Activated CD4-positive, alpha-beta T cell treated with anti-CD3 and anti-CD28 coated beads for 36 hours (primary cell): ENCODE measurements around the gene PRCD. TPM values are rescaled to one million over a fixed set of nuclear protein-coding genes. Genes with fewer than 3 reads are reported as not detected.

Source experiments
- ATAC-seq: fragments of 200-7000 bp; cut with Tn5 transposase; one replicate; pipeline ENCODE4 v1.10.0; 2021; ENCODE audit warnings: mild to moderate bottlenecking, moderate library complexity
- CTCF ChIA-PET: fragments of 350-600 bp; sonication (Branson Sonifier 250); formaldehyde crosslinking; loops from one replicate; lab custom pipeline; 2021; ENCODE audit warnings: antibody characterized with exemption; lab: Charles Lee
- POLR2A ChIA-PET: fragments of 350-600 bp; sonication (Branson Sonifier 250); formaldehyde crosslinking; loops from one replicate; lab custom pipeline; 2021; ENCODE audit warnings: antibody characterized with exemption, inconsistent platforms; lab: Charles Lee
- DNase-seq: peaks from one replicate; pipeline ENCODE4 v3.0.0-alpha.2; 2020
- H3K27ac Mint-ChIP-seq: one replicate; pipeline ENCODE4 v1.8.0; 2021; ENCODE audit warnings: mixed read lengths
- H3K27me3 Mint-ChIP-seq: one replicate; pipeline ENCODE4 v1.8.0; 2021; ENCODE audit warnings: mixed read lengths
- H3K36me3 Mint-ChIP-seq: one replicate; pipeline ENCODE4 v1.8.0; 2021; ENCODE audit warnings: low read depth, mixed read lengths
- H3K4me1 Mint-ChIP-seq: one replicate; pipeline ENCODE4 v1.8.0; 2021; ENCODE audit warnings: mixed read lengths
- H3K4me3 Mint-ChIP-seq: one replicate; pipeline ENCODE4 v1.8.0; 2021; ENCODE audit warnings: mild to moderate bottlenecking, moderate library complexity, mixed read lengths
- H3K9me3 Mint-ChIP-seq: one replicate; pipeline ENCODE4 v1.8.0; 2021; ENCODE audit warnings: low read depth, mixed read lengths
- intact Hi-C, 2 experiments: fragments of 100-400 bp; cut with DNase I in 1 of 2; cut with micrococcal nuclease in 1 of 2; formaldehyde crosslinking; loops; one replicate each; pipeline versions ENCODE4 v1.14.2 to v1.15.1; 2022 to 2024; cut with DNase I, micrococcal nuclease
- total RNA-seq, 2 experiments: library from RNA; stranded (reverse); gene quantifications; one replicate each; pipeline ENCODE4 v1.2.3, GENCODE V29; 2021

PRCD gene
- total RNA-seq, 2 experiments from 2014 or later, result not detected

DNA sequence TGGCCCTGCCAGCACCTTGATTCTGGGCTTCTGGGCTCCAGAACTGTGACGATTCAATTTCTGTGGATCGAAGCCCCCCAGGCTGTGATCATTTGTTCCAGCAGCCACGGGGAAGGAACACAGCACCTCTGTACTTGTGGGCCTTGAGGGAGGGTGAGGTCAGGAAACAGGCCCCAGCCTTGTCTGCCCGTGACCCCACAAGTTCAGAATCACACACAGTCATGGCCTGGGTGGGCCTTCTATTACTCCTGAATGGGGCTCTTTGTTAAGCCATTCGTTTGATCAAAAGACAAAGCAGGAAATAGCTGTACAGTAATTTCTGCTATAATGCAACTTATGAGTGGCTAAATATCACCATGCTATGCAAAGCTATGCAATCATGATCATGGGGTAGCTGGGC lies 35.7 kb downstream of the PRCD start:
- Mint-ChIP-seq H3K27ac (no peak overlapping the region), H3K36me3 (no peaks in the 10 kb centered on the region), H3K4me1 (peaks cover 6% of the 10 kb centered on the region), H3K9me3 (no peaks in the 10 kb centered on the region), H3K4me3 (no peak overlapping the region), H3K27me3 (no peaks in the 10 kb centered on the region)
- ChIA-PET CTCF (interaction anchor here (0.9 kb wide), 1 partner anchor 106 kb away, joined by 3 read pairs; no protein-coding TSS in a partner anchor), POLR2A (no interaction called here)
- intact Hi-C loops, result no loop called here
- no peak for ATAC-seq
- no peak for DNase-seq

DNA sequence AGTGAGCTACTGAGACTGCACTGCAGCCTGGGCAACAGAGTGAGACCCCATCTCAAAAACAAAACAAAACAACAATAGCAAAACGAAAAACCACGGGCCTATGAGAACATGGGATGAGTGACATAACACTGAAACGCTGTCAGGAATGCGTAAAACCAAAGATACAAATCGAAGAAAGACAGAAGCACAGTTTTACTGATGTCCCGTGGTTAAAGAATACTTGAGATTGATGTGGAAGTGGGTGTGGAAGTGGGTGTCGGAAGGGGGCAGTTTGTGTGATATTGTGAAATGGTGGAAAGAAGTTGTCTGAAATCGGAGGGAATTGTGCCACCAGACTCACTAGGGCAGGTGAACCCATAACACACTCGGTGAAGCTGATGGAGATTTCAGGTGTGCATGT lies 36.3 kb downstream of the PRCD start:
- H3K27me3 Mint-ChIP-seq, result no peaks in the 10 kb centered on the region
- H3K4me3 Mint-ChIP-seq, result no peak overlapping the region
- H3K36me3 Mint-ChIP-seq, result no peaks in the 10 kb centered on the region
- H3K9me3 Mint-ChIP-seq, result no peaks in the 10 kb centered on the region
- H3K27ac Mint-ChIP-seq, result no peak overlapping the region
- peaks cover 6% of the 10 kb centered on the region for H3K4me1 Mint-ChIP-seq
- intact Hi-C loops, result no loop called here
- DNase-seq (no peak), ATAC-seq (no peak)
- ChIA-PET POLR2A (no interaction called here), CTCF (interaction anchor here (0.6 to 0.9 kb wide), 2 partner anchors 13 to 105 kb away, joined by 3 read pairs; no protein-coding TSS in a partner anchor)

- intact Hi-C loops, result no loop called here
- POLR2A ChIA-PET, result no interaction called here
- Mint-ChIP-seq H3K27me3 (peaks cover 2% of the 10 kb centered on the region), H3K36me3 (no peaks in the 10 kb centered on the region), H3K9me3 (no peaks in the 10 kb centered on the region), H3K4me3 (no peak overlapping the region), H3K4me1 (peaks cover 6% of the 10 kb centered on the region), H3K27ac (no peak overlapping the region)
- CTCF ChIA-PET, result interaction anchor here (1.2 to 1.5 kb wide), 3 partner anchors 10 to 46 kb away, joined by 3 to 4 read pairs (median 3); no protein-coding TSS in a partner anchor
- ATAC-seq (no peak), DNase-seq (no peak)
Measured at GRCh38 chr17:76577876-76578275, 38.0 kb downstream of the PRCD start.

- POLR2A ChIA-PET, result interaction anchor here (0.6 kb wide), 1 partner anchor 14 kb away, joined by 17 read pairs; no protein-coding TSS in a partner anchor
- ATAC-seq (no peak), DNase-seq (no peak)
- Mint-ChIP-seq H3K9me3 (no peaks in the 10 kb centered on the region), H3K36me3 (no peaks in the 10 kb centered on the region), H3K27me3 (peaks cover 2% of the 10 kb centered on the region), H3K4me1 (peaks cover 6% of the 10 kb centered on the region), H3K4me3 (no peak overlapping the region), H3K27ac (no peak overlapping the region)
- CTCF ChIA-PET, result interaction anchor here (0.6 to 1.5 kb wide), 3 partner anchors 20 to 1302 kb away, joined by 3 to 4 read pairs (median 3); no protein-coding TSS in a partner anchor
- intact Hi-C loops, result no loop called here
Measured at GRCh38 chr17:76578376-76578775, 38.5 kb downstream of the PRCD start.

DNA sequence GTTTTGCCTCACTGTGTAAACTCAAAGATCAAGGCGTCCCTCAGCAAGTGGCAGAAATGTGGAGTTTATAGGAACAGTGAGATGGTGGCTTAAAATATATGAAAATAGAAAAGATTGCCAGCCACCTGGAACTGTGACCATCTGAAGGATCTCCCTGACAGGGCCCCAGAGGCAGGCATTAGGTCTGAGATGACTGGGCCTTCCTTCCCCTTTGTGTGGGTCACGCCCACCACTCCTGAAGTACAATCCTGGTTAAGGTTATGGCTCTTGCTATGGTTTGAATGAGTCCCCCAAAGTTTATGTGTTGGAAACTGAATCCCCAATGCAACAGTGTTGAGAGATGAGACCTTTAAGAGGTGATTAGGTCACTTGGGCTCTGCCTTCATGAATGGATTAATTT lies 39.4 kb downstream of the PRCD start:
- H3K36me3 Mint-ChIP-seq, result no peaks in the 10 kb centered on the region
- CTCF ChIA-PET, result interaction anchor here (0.6 to 1.5 kb wide), 6 partner anchors 16 to 1303 kb away, joined by 3 to 5 read pairs (median 4); no protein-coding TSS in a partner anchor
- no peak for ATAC-seq
- peaks cover 6% of the 10 kb centered on the region for H3K4me1 Mint-ChIP-seq
- H3K27ac Mint-ChIP-seq, result no peak overlapping the region
- H3K27me3 Mint-ChIP-seq, result peaks cover 6% of the 10 kb centered on the region
- intact Hi-C loops, result no loop called here
- no peak for DNase-seq
- POLR2A ChIA-PET, result no interaction called here
- no peaks in the 10 kb centered on the region for H3K9me3 Mint-ChIP-seq
- no peak overlapping the region for H3K4me3 Mint-ChIP-seq

DNA sequence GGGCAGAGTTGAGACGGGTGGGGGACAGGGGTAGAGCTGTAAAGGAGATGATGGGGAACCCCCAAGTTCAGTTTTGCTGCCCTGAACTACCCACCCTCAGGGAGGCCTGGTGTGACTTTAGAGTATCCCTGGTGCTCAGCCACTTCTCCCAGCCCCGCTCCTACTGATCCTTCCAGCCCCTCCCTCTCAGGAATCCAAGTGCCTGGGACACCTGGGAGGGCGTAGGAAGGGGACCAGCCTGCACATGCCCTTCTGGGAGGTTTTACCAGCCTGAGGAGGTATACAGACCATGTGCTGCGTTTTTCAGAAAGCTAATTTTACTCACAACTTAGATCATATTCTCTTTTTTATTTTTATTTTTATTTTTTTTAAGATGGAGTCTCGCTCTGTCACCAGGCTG lies 41.7 kb downstream of the PRCD start:
- Mint-ChIP-seq H3K27me3 (peaks cover 12% of the 10 kb centered on the region), H3K9me3 (no peaks in the 10 kb centered on the region), H3K27ac (no peak overlapping the region), H3K4me1 (peaks cover 12% of the 10 kb centered on the region), H3K4me3 (no peak overlapping the region), H3K36me3 (no peaks in the 10 kb centered on the region)
- ATAC-seq (no peak), DNase-seq (no peak)
- CTCF ChIA-PET, result interaction anchor here (0.5 to 0.9 kb wide), 2 partner anchors 100 to 133 kb away, joined by 3 read pairs; no protein-coding TSS in a partner anchor
- POLR2A ChIA-PET, result interaction anchor here (0.6 kb wide), 1 partner anchor 8 kb away, joined by 4 read pairs; no protein-coding TSS in a partner anchor
- intact Hi-C loops, result loop anchor here in 1 of 2 experiments (10.0 kb wide), 1 partner anchor 57 kb away; no protein-coding TSS in a partner anchor

DNA sequence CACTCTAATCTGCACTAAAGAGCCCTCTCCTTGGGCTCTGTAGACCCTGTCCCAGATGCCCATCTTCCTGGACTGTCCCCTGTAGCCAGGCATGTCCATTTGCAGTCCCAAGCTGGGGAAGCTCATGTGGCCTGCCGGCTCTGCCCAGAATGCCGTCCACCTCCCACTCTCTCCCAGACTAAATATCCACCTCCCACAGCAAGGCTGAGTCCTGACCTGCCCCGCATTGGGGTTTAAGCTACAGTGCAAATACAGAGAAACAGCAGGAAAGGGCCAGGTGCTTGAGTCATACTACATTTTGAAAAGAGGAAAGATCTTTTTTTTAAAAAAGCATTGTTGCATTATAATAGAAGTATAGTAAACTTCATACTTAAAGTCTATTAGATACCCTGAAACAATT lies 42.8 kb downstream of the PRCD start:
- DNase-seq (no peak), ATAC-seq (no peak)
- intact Hi-C loops, result loop anchor here in 1 of 2 experiments (10.0 kb wide), 1 partner anchor 58 kb away; no protein-coding TSS in a partner anchor
- ChIA-PET POLR2A (no interaction called here), CTCF (interaction anchor here (0.5 to 0.7 kb wide), 2 partner anchors 58 to 250 kb away, joined by 3 to 5 read pairs; no protein-coding TSS in a partner anchor)
- no peaks in the 10 kb centered on the region for H3K9me3 Mint-ChIP-seq
- H3K36me3 Mint-ChIP-seq, result no peaks in the 10 kb centered on the region
- peaks cover 21% of the 10 kb centered on the region for H3K27me3 Mint-ChIP-seq
- peaks cover 12% of the 10 kb centered on the region for H3K4me1 Mint-ChIP-seq
- H3K27ac Mint-ChIP-seq, result no peak overlapping the region
- H3K4me3 Mint-ChIP-seq, result no peak overlapping the region

DNA sequence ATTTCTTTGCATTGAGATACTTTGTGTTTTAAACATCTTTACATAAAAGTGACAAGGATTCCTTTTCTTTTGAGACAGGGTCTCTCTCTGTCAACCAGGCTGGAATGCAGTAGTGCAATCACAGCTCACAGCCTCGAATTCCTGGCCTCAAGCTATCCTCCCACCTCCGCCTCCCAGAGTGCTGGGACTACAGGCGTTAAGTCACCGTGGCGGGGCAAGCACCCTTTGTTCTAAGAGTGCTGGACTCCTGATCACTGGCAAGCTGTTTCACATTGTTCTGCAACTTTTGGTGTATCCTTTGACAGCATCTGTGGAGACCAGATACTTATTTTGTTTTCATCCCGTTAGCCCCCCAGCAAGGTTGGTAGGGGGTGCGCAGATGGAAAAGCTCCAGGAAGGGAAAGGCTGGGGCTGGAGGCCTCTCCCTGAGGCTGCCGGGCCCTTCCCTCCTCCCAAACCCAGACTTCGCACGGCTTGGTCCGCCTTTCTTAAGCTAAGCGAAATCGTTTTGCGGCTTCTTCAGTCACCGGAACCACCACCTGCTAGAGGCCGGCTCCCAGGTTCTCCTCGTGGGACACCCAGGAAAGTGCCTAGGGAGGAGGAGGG lies 44.7 kb downstream of the PRCD start:
- ATAC-seq (no peak), DNase-seq (no peak)
- H3K27me3 Mint-ChIP-seq, result peaks cover 35% of the 10 kb centered on the region
- ChIA-PET POLR2A (interaction anchor here (1.2 kb wide), 1 partner anchor 17 kb away, joined by 3 read pairs; no protein-coding TSS in a partner anchor), CTCF (interaction anchor here (0.6 to 2.3 kb wide), 8 partner anchors 26 to 186 kb away, joined by 3 to 6 read pairs (median 4); partner anchors contain the start of gene AANAT)
- no peaks in the 10 kb centered on the region for H3K9me3 Mint-ChIP-seq
- H3K4me3 Mint-ChIP-seq, result peak overlapping the region; percentile 52
- peaks cover 7% of the 10 kb centered on the region for H3K4me1 Mint-ChIP-seq
- no peak overlapping the region for H3K27ac Mint-ChIP-seq
- intact Hi-C loops, result loop anchor here (2.0 to 10.0 kb wide), 3 partner anchors 38 to 62 kb away; no protein-coding TSS in a partner anchor
- no peaks in the 10 kb centered on the region for H3K36me3 Mint-ChIP-seq

GRCh38 chr17:76585033-76585648 lies 45.3 kb downstream of the PRCD start:
- intact Hi-C loops, result loop anchor here (2.0 to 10.0 kb wide), 3 partner anchors 37 to 62 kb away; no protein-coding TSS in a partner anchor
- ChIA-PET CTCF (interaction anchor here (0.6 to 2.3 kb wide), 9 partner anchors 36 to 186 kb away, joined by 3 to 6 read pairs (median 4); no protein-coding TSS in a partner anchor), POLR2A (interaction anchor here (1.0 to 1.2 kb wide), 2 partner anchors 18 to 25 kb away, joined by 3 to 4 read pairs; no protein-coding TSS in a partner anchor)
- DNase-seq, result peak; percentile 38
- peaks cover 6% of the 10 kb centered on the region for H3K4me1 Mint-ChIP-seq
- H3K4me3 Mint-ChIP-seq, result peak overlapping the region; percentile 52
- H3K27ac Mint-ChIP-seq, result no peak overlapping the region
- ATAC-seq, result no peak
- H3K27me3 Mint-ChIP-seq, result peaks cover 37% of the 10 kb centered on the region
- H3K9me3 Mint-ChIP-seq, result no peaks in the 10 kb centered on the region
- H3K36me3 Mint-ChIP-seq, result no peaks in the 10 kb centered on the region

DNA sequence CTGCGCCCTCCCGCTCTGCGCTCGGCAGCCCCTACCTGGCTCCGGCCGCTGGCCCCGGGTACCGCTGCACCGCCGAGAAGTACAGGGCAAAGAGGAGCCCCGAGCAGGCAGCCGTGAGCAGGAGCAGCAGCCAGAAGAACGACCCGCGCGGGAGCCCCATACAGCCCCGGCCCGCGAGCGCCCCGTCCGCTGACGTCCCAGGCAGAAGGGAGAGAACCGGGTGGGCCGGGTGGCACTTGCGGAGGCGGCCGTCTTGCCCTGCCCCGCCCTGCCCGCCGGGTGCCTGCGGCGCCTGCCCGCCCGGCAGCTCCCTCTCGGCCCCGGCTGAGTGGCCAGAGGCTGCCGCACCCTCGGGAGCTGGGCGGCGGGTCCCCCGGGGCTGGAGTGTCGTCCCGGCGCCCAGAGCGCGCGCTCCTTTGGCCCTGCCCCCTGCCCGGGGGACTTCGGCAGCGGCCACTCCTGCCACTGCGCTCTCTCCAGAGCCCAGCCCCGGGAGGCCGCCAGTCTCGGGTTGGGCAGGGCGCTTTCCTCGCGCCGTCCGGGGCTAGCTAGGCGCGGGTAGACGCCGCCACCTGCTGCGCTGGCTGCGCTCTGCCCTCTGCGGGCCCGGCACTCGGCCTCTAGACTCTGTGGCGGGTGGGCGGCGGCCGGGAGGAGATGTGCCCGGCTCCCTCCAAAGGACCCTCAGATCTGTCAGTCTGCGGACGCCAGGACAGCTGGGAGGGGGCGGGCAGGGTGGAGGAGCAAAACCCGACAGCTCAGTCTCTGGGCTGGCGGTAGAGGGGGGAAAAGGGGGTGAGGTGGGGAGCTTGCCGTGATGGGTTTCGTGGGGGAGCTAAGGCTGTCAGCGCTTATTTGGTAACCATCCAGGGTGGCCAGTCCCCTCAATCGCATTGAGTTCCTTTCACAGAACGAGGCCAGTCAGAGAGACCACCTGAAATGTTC lies 46.1 kb downstream of the PRCD start, which contains the start of gene ST6GALNAC2:
ST6GALNAC2 (minus strand) TSS at position 212 of the 945 bp plus-strand sequence; CDS start at position 160, 52 bp downstream.
- H3K4me1 Mint-ChIP-seq, result peaks cover 6% of the 10 kb centered on the region
- ATAC-seq (peak; percentile 71), DNase-seq (peak; percentile 64)
- no peak within 1 kb of the TSS for H3K27ac Mint-ChIP-seq
- no peaks in the 10 kb centered on the region for H3K9me3 Mint-ChIP-seq
- peaks cover 37% of the 10 kb centered on the region for H3K27me3 Mint-ChIP-seq
- CTCF ChIA-PET, result interaction anchor here (0.7 to 1.2 kb wide), 5 partner anchors 14 to 284 kb away, joined by 3 to 6 read pairs (median 4); no protein-coding TSS in a partner anchor
- H3K36me3 Mint-ChIP-seq, result no peaks in the 10 kb centered on the region
- intact Hi-C loops, result loop anchor here (2.0 to 10.0 kb wide), 3 partner anchors 36 to 63 kb away; no protein-coding TSS in a partner anchor
- H3K4me3 Mint-ChIP-seq, result peak within 1 kb of the TSS; percentile 52
- POLR2A ChIA-PET, result interaction anchor here (0.6 to 1.0 kb wide), 2 partner anchors 26 to 143 kb away, joined by 4 read pairs; no protein-coding TSS in a partner anchor
